Measurements from ENCODE around the gene KPNB1. TPM values are rescaled to one million over a fixed set of nuclear protein-coding genes. Genes with fewer than 3 reads are reported as not detected.

Gene KPNB1
- total RNA-seq, 4 donors from 2014 or later, result 134 to 207 (median 170) TPM

DNA sequence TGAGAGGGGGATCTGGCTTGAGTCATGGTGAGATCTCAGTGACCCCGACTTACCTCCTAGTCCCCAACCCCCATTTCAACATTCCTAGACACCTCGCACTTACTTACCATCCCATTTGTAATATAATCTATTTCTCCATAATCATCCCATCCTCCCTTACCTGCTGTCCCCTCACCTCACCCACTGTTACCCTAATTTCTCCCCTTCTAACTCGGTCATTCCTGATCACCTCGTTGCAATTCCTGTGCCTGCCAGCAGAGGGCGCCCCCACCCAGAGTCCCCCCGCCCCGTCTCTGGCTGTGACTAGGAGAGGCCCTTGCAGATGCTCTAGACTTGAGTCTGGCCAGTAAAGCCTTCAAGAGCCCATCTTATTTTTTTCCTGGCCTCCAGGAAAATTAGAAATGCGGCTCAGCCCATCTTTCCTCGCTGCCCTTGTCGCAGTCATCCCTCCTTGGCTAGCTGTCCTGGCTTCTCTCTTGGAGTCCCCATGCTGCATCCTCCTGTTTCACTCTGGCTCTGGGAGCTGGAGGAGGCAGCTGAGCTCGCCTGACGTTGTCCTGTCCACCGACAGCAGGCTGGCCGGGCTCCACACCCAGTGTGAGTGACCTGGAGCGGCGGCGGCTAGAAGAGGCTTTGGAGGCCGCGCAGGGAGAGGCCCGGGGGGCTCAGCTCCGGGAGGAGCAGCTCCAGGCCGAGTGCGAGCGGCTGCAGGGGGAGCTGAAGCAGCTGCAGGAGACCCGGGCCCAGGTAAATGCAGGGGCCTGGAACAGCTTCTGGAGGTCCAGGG lies 49.2 kb downstream of the KPNB1 start:
- Histone ChIP-seq H3K4me1 (peaks cover 7% of the 10 kb centered on the region in 2 donors), H3K36me3 (peaks cover 0 to 3% of the 10 kb centered on the region in 2 donors), H3K27ac (no peak overlapping the region), H3K4me3 (replicated peaks in 1 of 3) (no peak overlapping the region), H3K9me3 (no peaks in the 10 kb centered on the region), H3K27me3 (no peaks in the 10 kb centered on the region)
- TF ChIP-seq, protein P1, sequence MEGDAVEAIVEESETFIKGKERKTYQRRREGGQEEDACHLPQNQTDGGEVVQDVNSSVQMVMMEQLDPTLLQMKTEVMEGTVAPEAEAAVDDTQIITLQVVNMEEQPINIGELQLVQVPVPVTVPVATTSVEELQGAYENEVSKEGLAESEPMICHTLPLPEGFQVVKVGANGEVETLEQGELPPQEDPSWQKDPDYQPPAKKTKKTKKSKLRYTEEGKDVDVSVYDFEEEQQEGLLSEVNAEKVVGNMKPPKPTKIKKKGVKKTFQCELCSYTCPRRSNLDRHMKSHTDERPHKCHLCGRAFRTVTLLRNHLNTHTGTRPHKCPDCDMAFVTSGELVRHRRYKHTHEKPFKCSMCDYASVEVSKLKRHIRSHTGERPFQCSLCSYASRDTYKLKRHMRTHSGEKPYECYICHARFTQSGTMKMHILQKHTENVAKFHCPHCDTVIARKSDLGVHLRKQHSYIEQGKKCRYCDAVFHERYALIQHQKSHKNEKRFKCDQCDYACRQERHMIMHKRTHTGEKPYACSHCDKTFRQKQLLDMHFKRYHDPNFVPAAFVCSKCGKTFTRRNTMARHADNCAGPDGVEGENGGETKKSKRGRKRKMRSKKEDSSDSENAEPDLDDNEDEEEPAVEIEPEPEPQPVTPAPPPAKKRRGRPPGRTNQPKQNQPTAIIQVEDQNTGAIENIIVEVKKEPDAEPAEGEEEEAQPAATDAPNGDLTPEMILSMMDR (IDR thresholded peaks at IDR 0.05), result peak; percentile 53 to 97 (median 86)
- TF ChIP-seq POLR2A (IDR thresholded peaks at IDR 0.05), result no peak
- whole genome bisulfite sequencing, 2 donors, result 63 to 68% methylated on average over 24 to 25 of the region's 25 CpGs
- intact Hi-C loops (cut with DNase I), result loop anchor here (10.0 kb wide), 1 partner anchor 196 kb away; the partner anchor contains the start of gene SP2
- DNase-seq, result peak; percentile 51 to 57

DNA sequence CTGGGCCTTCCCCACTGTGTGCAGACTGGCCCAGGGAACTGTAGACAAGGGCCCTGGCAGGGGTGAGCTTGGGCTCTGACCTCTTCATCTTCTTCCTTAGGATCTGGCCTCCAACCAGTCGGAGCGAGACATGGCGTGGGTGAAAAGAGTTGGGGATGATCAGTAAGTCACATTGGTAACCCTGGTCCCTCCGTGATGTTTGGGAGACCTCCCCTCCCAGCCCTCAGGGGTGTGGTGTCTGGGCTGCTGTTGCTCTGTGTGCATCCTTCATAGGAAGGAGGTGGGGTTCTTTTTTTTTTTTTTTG lies 49.8 kb downstream of the KPNB1 start:
- TF ChIP-seq POLR2A (IDR thresholded peaks at IDR 0.05), result no peak
- TF ChIP-seq, protein P1 (IDR thresholded peaks at IDR 0.05), result no peak

DNA sequence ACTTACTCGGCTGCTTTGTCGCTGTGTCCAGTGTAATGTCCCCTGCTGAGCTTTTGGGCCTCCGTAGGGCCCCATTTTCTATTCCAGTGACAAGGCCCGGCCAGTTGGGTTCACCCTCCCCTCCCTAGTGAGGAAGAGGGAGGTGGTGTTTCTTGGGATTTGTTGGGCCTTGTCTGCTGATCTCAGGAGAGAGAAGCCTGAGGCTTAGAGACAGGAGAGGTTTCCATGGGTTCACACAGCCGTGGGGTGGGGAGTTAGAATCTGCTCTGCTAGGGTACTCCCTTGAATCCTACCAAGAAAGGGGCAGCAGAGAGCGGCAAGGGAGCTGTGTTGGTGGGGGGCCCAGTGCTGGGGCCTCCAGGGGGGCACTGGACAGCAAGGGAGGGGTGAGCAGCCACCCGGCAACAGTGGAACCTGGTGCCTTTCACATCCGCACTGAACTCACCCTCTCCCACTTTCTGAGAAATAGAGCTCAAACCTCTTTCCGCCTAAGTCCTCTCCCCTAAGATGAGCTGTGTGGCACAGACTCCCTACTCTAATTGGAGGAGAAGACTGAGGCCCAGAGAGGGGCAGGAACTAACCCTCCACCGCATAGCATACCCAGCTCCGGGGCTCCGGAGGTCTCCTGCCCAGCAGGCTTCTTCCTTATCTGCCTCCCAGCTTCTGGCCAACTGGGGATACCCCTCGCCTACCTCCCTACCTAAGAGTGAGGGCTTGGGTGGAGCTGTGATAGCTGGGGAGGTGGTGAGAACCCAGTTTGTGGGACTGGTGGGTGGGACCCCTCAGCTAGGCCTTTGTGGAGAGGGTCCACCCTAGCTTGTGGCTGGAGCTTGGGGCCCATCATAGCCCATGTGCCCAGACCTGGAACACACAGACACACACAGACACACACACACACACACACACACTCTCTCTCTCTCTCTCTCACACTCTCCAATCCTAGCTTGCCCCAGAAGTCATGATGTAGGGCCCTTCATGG lies 51.0 kb downstream of the KPNB1 start:
- H3K4me3 ChIP-seq (replicated peaks in 1 of 3), result no peak overlapping the region

More for the DNA sequence above, 49.8 kb downstream of the KPNB1 start:
- peaks cover 0 to 3% of the 10 kb centered on the region in 2 donors for H3K36me3 ChIP-seq
- 97 to 100% methylated on average over 4 of the region's 4 CpGs for WGBS, 2 donors
- DNase-seq, result no peak
- intact Hi-C loops (cut with DNase I), result loop anchor here (10.0 kb wide), 1 partner anchor 195 kb away; the partner anchor contains the start of gene SP2
- H3K4me1 ChIP-seq, result peaks cover 7% of the 10 kb centered on the region in 2 donors
- no peaks in the 10 kb centered on the region for H3K9me3 ChIP-seq
- H3K27ac ChIP-seq, result no peak overlapping the region
- H3K4me3 ChIP-seq (replicated peaks in 1 of 3), result no peak overlapping the region
- no peaks in the 10 kb centered on the region for H3K27me3 ChIP-seq

DNA sequence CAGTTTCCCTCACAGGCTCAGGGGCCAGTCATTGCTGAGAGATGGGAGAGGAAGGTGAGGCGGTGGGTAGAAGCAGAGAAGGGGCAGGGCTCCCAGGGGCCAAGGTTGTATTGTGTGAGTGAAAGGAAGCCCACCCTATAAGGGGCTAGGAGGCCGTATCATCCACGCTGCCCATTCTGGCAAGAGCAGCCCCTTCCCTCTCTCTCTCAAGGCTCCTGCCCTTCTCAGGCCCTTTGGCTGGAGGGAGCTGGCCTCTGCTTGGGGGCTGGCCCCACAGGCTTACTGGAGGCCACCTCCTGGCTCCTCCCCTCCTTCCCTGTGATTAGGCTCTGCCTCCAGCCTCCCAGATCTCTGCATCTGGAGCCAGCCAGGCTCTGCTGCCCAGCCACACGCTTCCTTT lies 51.9 kb downstream of the KPNB1 start:
- Histone ChIP-seq H3K4me3 (replicated peaks in 1 of 3) (no peak overlapping the region), H3K36me3 (peaks cover 0 to 3% of the 10 kb centered on the region in 2 donors), H3K4me1 (no peaks in the 10 kb centered on the region), H3K9me3 (no peaks in the 10 kb centered on the region), H3K27me3 (no peaks in the 10 kb centered on the region), H3K27ac (no peak overlapping the region)
- WGBS, 2 donors, result 80 to 90% methylated on average over 4 of the region's 4 CpGs
- no peak for TF ChIP-seq POLR2A (IDR thresholded peaks at IDR 0.05)
- TF ChIP-seq, protein P1 (IDR thresholded peaks at IDR 0.05), result no peak
- intact Hi-C loops (cut with DNase I), result no loop called here
- no peak for DNase-seq

More for the DNA sequence above, 51.0 kb downstream of the KPNB1 start:
- no peak for TF ChIP-seq POLR2A (IDR thresholded peaks at IDR 0.05)
- TF ChIP-seq, protein P1 (IDR thresholded peaks at IDR 0.05), result no peak
- no peaks in the 10 kb centered on the region for H3K4me1 ChIP-seq
- intact Hi-C loops (cut with DNase I), result no loop called here
- 87 to 93% methylated on average over 11 to 13 of the region's 13 CpGs for WGBS, 2 donors
- no peak overlapping the region for H3K27ac ChIP-seq
- H3K36me3 ChIP-seq, result peaks cover 0 to 3% of the 10 kb centered on the region in 2 donors
- no peak for DNase-seq
- H3K27me3 ChIP-seq, result no peaks in the 10 kb centered on the region
- no peaks in the 10 kb centered on the region for H3K9me3 ChIP-seq

Measured in thyroid gland (tissue), 4 donors.